Coronary artery (tissue), 2 donors: Measurements from ENCODE around the gene TOP1.

Experiments used
- DNase-seq: peaks from one replicate; pipeline ENCODE4 v3.0.0-alpha.2; 2017; ENCODE audit warnings: low spot score
- H3K27ac ChIP-seq, 2 donors: fragments of 200-600 bp; sonication (generic); one replicate each; pipeline ENCODE4 v1.5.1; 2016 to 2019
- H3K4me3 ChIP-seq: fragments of 200-600 bp; sonication (generic); 2 replicates; pipeline ENCODE4 v1.5.1; 2016; ENCODE audit warnings: mild to moderate bottlenecking, moderate library complexity
- CTCF ChIP-seq: fragments of 200-600 bp; sonication (generic); IDR thresholded peaks from one replicate; pipeline ENCODE4 v1.5.1; 2019; ENCODE audit warnings: antibody characterized with exemption

The TOP1 gene

GRCh38 chr20:40984496-40984895 is 44.1 kb upstream of the TOP1 start:
- Histone ChIP-seq H3K4me3 (no peak overlapping the region), H3K27ac (no peak overlapping the region)
- no peak for TF ChIP-seq CTCF
- DNase-seq: no peak

- no peak overlapping the region for H3K4me3 ChIP-seq
- no peak for DNase-seq
- TF ChIP-seq CTCF: no peak
- H3K27ac ChIP-seq: no peak overlapping the region
Observed at GRCh38 chr20:40986774-40987173, 41.8 kb upstream of the TOP1 start.

GRCh38 chr20:40990542-40991120 is 38.0 kb upstream of the TOP1 start:
- peak; percentile 81 for TF ChIP-seq CTCF
- Histone ChIP-seq H3K4me3 (no peak overlapping the region), H3K27ac (no peak overlapping the region)
- no peak for DNase-seq

- no peak overlapping the region for H3K27ac ChIP-seq
- TF ChIP-seq CTCF: no peak
- no peak overlapping the region for H3K4me3 ChIP-seq
- no peak for DNase-seq
Observed at GRCh38 chr20:40991181-40991889, 37.3 kb upstream of the TOP1 start.

- H3K27ac ChIP-seq: no peak overlapping the region
- DNase-seq: no peak
- no peak for TF ChIP-seq CTCF
- H3K4me3 ChIP-seq: no peak overlapping the region
Observed at GRCh38 chr20:40992349-40993113, 36.1 kb upstream of the TOP1 start.

GRCh38 chr20:40993794-40994540 is 34.7 kb upstream of the TOP1 start:
- TF ChIP-seq CTCF: no peak
- no peak overlapping the region for H3K4me3 ChIP-seq
- H3K27ac ChIP-seq: no peak overlapping the region
- no peak for DNase-seq
